SK-N-DZ (cell line): ENCODE data around the gene FOXP1.
"Not testable (repeated sequence)": the region's sequence is repeated elsewhere in the genome, so short reads cannot be mapped to it uniquely, and the experiment has no call there.

Experiments used
- DNase-seq: peaks from one replicate; pipeline ENCODE4 v3.0.0-alpha.2; 2015; ENCODE audit warnings: low spot score

The FOXP1 gene

DNA sequence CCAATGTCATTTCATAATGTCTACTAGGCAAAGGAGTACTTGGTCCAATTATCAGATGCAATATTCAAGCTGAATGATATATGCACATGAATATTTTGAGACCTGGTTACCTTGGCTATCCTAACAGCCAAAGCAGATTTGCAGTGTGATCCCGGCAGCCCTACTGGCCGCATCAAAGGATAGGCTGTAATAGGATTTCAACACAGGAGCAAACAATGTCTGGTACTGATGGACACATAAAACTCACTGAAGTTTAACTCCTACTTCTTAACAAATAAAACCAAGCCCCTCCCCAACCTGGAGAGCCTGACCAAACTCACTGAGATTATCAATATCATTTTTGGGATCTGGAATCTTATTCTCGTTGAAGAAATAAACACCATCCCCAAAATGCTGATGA is 130.2 kb downstream of the FOXP1 start:
- DNase-seq: no peak

DNA sequence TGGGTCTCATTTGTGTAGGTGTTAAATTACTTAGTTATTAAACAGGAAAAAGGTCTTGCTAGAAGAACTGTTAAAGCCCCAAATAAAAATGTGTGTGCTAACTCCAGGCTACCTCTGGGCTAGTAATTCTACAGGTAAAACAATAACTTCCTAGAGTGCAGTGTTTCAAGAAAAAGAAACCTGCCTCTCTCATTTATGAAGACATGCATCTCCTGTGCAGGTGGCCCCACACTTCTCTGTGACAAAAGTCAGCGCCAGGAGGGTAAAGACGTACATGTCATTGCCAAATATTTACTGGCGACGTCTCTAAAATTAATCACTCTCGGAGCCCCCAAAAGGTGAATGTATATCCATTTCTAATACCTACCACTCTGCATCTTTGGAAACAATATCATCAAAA is 131.7 kb downstream of the FOXP1 start:
- no peak for DNase-seq

DNA sequence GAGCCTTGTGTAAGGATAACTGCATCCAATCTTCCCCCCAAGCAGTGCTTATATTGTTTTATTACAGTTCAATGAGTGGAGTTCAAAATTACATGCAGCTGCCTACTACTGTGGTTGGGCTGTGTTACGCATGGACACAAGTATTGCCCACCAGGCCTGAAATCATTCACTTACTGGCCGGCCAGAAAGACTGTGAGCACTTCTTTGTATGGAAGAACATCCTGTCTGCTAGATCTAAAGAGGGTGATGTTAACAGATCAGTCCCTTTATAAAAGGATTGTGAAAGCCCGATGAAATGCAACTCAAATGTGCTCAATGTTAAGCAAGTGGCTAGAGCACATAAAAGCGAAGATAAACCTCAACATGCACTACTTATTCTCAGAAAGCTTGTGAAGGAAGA is 132.5 kb downstream of the FOXP1 start:
- no peak for DNase-seq

DNA sequence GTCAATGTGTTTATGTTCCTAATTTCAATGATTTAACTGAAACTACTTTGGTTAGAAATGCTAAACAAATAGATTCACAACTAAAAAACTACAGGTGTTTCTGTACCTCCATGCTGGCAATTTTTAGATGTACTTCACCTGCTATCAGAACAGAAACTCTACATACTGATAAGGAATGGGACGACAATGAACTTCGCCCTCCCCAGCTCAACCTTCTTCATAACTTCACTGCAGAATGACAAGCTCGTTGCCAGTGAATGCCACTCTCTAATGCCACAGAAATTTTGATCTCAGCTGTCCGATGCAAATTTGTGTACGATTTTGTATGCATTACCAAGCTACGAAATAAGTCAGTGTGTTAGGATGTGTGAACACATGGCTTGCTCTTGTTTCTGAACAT is 133.4 kb downstream of the FOXP1 start:
- DNase-seq: no peak

DNA sequence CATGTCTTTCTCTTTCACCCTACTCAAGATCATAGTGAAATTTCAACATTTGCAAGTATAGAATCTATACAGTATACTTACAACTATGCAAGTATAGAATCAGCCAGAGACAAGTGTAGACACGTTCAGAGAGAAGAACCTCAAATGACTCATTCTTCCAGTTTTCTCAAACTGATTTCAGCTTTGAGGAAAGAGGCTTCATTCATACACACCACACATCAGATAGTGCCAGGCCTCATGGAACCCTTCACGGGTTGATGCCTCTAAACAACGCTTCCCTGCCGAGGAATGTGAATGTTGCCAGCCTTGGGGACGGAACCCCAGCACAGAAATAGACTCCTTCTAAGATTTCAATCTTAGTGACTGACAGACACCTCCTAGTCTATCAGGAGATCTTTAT is 135.7 kb downstream of the FOXP1 start:
- DNase-seq: no peak

DNA sequence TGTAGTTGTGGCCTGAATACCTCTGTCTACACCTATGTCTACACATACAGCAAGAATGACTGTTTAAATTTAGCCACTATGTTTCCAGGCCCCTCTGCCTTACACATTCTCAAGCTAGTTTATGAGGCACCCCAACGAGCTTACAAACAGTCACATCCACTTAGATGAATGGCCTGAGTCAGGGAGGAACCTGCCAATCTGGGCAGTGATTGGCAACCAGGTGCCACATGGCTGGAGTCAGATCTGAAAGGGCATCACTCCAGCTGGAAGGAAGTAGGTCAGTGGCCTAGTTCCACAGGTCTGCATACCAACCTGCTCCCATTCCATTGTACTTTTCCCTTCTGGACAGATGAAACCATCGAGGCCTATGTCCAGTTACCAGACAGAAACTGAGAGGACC is 136.3 kb downstream of the FOXP1 start:
- no peak for DNase-seq

DNA sequence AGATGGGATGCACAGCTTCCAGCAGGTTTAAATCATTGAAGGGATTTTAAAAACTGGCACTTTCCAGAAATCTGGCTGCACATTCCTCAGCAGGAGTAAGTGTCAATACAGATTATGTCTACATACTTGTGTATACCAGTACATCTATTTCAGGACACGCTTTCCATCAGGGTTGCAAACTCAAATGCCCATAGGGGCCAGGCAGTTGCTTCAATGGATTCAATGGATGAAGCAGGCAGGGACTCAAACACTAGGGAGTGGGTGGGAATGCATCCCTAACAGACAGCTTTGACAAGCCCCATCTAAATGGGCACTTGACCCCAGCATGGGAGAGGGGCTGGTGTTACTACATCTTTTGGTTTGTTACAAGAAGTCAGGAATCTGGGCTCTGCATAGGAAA is 136.8 kb downstream of the FOXP1 start:
- DNase-seq: no peak

DNA sequence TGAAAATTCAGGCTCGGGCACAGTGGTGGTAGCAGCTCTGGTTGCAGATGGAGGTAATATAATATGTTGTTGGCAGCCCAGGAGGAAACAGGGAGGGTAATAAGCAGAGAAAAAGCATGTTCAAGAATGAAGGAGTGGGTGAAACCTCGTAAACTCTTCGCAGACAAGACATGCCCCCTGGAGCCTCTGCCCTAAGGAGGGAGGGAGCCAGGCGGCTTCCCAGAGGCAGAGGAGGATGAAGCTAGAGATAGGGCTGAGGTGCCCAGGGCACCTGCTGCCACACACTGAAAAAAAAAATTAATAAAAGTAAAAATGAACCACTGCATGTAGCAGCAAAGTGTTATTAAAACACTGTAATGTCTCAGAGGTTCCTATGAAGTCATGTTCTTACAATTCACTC is 137.3 kb downstream of the FOXP1 start:
- DNase-seq: no peak

DNA sequence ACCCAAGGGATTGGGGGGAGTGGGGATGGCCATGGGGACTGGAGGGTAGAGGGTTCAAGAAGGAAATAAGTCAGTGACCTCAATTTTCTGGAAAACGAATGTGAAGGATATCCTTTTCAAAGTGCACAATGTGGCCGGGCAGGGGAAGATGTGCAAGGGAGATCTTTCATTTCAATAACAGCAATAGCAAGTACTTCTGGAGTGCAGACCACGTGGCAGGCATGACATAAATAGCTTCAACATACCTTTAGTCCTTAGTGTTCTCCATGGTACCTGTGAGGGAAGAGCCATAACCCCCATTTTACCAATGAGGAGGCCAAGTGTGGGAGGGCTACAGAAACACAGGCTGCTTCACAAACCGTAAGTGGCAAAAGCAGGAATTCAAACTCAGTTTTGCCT is 138.7 kb downstream of the FOXP1 start:
- DNase-seq: no peak

DNA sequence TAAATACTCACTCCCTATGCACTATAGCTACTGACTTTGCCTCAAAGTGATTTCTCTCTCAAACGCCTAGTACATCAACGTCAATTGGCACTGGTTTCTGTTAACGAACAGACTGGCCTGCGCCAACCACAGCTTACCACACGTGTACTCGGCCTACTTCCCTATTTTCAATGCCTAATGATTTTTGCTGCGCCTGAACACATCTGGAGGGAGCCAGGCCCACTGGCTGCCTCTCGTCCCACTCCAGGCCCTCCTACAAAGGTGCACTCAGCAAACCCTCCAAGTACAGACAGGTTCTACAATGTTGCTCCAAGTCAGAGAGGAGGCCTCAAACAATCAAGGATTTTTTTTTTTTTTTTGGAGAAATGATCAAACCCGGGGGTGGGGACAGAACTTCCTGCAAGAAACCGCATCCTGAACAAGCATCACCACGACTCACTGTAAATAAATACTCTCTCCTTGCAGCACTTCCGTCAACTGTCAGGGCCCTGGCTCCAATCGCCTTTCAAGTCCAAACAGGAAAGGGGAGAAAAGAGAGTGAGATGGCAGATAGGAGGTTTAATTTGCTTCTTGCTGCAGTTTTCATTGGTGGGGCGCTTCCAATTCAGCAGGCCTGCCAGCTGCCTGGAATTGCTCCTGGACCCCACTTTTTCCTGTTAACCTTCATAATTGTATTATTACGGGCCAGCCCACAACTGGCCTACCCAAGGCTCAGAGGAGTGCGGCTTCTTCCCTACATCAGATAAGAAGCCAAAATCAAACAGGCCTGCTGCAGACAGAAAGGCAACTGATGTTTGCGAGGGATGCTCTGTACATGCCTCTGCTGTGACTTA is 139.3 kb downstream of the FOXP1 start:
- DNase-seq: peak; percentile 89

DNA sequence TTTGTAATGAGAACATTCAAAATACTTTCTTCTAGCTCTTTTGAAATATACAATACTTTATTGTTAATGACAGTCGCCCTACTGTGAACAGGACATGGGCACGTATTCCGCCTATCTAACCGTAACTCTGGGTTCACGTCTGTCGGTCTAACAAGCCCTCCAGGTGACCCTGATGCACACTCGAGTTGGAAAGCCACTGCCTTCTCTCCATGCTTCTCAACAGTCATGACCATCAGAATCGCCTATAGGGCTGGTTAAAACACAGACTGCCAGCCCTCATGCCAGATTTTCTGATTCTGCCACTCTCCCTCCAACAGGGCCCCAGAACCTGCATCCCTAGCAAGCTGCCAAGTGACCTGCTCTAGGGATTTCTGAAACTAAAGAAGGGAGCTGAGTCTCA is 140.2 kb downstream of the FOXP1 start:
- DNase-seq: no peak

DNA sequence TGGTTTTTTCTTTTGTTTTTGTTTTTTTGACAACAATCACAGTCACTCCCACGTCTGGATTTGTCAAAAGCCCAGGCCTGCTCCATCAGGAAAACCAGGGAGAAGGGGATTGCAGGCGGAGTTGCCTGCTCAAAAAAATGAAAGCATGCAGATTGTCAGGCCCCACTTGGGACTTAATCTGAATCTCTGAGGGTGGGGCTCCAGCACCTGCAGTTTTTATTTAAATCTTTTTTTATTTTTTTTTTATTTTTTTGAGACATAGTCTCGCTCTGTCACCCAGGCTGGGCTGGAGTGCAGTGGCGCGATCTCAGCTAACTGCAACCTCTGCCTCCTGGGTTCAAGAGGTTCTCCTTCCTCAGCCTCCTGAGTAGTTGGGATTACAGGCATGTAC is 140.9 kb downstream of the FOXP1 start:
- DNase-seq: no peak

DNA sequence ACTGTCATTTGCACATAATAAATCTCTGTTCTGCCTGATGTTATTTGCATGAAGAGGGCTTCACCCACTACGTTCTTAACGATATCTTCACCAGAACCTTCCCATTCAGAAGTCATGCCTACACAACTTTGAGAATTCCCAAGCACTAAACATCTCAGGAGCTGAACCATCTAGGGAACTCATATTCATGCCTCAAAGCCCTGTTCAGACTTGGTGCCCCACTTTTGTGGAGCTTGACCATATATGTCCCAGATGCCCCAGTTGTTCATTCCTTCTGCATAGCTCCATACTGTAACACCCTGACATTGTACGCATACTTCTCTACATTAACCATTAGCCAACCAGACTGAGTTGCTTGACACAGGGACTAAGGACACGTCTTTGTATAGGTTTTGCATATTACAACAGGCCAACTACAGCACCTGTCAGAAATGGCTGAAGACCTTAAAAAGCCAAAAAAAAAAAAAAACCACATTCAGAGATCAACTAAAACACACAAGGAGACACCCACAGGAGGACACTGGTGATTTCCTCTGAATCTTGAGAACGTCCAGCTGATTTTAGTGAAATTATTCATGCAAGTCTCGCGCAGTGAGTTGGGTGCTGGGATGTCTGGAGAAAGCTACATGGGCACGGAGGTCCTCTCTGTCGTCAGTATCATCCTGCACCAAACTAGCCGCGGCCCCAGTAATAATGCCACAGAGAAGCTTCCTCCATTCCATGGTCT is 141.4 kb downstream of the FOXP1 start:
- DNase-seq: no peak

DNA sequence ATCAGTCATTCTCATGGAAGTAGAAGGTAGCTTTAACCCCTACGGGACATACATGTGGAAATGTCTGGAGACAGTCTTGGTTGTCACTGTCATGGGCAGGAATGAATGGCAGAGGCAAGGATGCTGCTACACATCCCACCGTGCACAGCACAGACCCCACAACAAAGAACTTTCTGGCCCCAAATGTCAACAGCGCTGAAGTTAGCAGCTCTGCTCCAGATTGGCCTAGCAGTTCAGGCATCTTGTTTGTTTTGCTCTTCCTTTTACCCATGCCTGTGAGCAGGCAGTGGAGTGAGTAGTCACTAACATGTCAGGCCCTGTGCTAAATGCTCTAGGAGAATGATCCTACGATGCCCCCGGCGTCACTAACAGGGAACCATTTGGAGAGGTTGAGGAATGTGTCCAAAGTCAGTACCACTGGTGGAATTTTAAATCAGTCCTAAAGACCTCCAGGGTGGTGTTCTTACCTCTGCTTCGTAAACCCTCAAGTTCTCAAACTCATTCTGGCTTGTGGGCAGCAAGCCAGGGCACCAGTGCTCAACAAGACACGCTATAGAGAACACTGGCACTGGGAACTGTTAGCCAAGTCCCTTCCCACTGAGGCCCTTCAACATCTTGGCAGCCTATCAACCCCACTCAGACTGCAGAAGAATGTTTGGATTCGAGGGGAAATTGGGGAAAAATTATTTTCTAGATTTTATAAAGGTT is 142.2 kb downstream of the FOXP1 start:
- no peak for DNase-seq

DNA sequence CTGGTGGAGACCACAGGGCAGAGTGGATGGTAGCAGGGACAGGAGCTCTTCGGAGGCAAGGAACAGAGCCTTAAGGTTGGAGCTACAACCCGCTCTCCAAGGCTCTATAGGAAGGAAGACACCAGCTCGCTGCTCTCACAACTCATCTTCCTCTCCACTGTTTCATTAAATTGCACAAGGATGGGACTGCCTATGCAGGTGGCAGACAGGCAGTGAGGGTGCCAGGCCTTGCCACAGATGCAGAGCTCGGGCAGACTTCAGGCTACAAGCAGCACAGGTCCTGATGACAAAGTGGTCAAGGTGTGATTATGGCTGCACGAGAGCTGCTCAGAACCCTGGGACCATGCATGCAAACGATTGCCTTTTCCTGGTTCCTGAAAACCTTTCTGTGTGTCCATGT is 144.6 kb downstream of the FOXP1 start:
- no peak for DNase-seq

DNA sequence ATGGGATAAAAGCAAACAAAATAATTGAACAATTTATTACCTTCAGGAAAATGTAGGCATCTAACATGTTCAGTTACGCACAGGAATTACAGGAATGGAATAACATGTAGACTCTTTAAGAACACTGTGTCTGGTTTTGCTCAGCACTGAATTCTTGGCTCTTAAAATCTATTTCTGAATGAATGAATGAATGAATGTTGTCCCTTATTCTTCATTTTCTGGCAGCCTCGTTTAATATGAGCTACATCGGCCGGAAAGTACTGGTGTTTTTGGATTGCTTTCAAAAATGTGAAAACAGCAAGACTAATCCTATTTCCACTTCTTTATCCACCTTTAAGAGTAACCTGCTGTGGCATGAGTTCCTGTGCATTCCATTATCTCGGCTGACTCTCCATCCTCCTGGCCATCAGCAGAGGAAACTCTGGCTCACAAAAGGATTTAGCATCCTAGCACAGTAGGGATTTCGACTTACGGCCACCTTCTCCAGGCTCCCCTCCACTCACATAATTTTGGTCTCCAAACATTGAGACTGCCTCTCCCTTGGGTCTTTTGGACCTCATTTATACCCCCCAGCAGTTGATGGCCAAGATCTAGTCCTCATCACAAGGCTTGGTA is 145.3 kb downstream of the FOXP1 start:
- DNase-seq: no peak

DNA sequence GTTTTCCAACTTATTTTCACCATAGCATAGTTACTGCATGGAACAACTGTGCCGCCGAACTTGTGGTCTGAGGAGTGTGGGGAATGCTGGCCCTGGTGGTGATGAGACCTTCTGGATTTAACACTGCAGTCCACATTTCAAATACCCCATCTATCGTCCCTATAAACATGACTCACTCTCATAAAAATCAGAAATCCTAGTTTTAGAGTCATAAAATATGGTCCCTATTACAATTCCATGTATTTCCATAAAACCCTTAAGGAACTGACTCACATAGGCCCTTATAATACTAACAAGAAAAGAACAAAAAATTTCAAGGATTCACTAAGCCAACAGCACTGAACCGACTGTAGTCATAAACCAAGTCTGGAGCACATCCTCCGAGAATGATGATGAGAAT is 147.2 kb downstream of the FOXP1 start:
- no peak for DNase-seq

DNA sequence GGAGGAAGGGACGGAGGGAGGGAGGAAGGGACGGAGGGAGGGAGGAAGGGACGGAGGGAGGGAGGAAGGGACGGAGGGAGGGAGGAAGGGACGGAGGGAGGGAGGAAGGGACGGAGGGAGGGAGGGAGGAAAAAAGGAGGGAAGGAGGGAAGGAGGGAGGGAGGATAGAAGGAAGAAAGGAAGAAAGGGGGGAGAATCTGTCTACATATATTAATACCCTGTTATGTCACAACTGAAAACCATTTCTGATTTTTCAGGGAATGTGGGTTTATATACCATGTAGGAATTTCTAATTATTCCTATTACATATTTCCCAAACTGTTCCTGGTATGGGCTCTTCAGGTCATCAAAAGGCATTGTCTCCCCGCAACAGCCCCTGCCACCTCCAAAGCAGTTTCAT is 147.7 kb downstream of the FOXP1 start:
- not testable (repeated sequence) for DNase-seq

DNA sequence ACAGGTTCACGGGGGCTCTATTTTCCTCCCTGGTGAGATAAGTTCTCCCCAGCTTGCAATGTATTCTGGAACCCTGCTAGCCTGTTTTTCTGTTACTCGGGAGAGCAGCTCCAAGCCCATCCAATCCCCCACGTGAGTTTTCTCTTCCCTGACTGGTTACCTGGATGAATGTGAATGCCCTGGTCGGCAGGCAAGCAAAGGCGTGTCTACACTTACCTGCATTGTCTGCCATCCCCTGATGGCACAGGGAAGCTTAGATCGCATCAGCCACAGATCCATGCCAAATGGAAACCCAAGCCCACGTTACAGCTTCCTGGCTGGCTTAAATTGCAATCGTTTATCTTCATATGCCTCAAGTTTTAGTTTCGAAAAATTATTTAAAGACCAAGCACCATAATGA is 149.9 kb downstream of the FOXP1 start:
- no peak for DNase-seq

DNA sequence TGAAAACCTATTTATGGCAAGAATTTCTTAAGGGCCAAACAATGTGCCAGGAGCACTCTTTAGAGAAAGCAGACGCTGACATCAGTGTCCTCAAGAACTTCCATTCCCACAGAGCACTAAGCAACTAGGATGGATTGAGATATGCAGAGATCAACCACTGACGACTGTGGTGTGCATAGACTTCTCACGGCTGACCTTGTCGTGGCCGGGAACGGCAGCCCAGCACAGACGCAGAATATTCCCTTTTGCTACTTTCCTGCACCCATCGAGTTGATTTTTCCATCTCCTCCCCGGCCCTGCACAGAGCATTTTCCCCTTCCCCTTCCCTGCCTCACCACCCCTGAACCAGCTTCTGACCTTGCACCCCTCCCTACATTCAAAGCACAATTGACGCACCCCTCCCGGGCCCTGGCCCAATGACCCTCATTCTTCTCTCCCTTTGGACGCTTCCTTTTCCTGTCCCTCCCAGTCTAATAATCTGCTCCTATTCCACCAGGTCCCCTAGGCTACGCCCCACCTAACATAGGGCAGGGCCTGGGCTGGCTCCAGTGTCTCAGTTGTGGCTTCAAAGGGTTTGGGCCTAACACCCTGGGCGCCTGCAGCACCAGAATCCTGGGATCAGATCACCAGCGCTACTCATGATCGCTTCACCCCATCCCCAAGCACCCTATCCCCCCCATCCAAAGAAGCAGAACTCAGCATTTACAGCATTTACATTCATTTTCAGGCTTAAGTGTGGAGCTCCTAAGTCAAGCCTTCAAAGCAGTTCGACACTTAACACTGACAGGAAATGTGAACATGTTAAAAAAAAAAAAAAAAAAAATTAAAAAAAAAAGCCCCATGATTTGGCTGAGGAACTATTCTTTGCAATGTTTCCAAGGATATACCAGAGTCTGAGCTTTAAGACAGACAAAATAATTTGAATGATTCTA is 151.2 kb downstream of the FOXP1 start:
- DNase-seq: no peak

DNA sequence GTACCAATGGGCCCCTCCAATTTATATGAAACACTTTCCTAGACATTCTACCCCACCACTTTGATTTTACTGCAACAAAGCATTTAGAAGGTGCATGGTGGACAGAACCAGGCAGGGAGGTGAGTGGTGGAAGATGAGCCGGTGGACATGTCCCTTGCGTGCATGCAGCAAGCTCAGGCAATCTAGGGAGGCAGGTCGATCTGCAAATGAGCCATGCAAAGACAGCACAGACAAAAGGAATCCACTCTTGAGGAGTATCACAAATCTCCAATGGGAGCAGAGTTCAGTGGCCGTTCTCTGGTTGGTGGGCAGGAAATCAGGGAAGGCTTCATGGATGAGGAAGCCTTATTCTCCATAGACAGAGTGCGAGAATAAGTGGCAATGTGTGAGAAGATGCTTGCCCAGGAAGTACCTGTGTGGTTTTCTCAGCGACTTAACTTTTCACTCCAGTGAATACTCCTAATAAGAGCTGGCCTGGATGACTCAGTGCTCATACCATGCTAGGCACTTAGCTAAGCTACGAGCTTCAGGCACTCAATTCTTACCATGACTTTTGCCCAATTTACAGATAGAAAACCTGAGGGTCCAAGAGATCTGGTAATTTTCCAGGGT is 152.5 kb downstream of the FOXP1 start:
- no peak for DNase-seq
